D721Med (cell line): ENCODE data around the gene TCF4.

Experiments
- DNase-seq: peaks from one replicate; pipeline ENCODE4 v3.0.0; 2011; ENCODE audit warnings: low spot score; ENCODE audit not compliant: insufficient read length
- FAIRE-seq: peaks from 2 replicates; lab custom pipeline; 2011; peaks lifted over from hg19 to GRCh38; lab: Jason Lieb, UNC
- TF ChIP-seq, protein P1 (sequence below): IDR thresholded peaks from 2 replicates; pipeline ENCODE4 v1.5.1; 2012; ENCODE audit warnings: mild to moderate bottlenecking, control low read depth; ENCODE audit not compliant: insufficient read depth; ENCODE audit errors: missing control alignments

The TCF4 gene

DNA sequence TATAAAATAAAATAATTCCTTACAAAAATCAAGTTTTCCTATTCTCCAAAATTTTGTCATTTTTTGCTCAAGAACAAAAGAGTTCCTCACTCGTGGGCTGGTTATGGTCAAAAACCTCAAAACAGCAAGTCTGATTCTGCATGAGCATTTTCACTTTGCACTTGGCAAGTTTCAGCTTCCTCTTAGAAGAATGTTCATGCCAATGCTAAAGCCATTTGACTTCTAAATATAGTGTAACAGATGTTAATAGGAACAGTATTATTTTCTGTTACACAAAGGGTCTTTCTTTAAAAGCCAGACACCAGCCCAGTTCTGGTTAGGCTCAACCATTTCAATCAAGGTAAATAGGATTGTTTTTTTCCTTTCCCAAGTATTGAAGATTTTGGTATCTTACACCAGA, 367.5 kb downstream of the TCF4 start:
- DNase-seq: no peak
- peak; percentile 98 for FAIRE-seq
- TF ChIP-seq, protein P1, sequence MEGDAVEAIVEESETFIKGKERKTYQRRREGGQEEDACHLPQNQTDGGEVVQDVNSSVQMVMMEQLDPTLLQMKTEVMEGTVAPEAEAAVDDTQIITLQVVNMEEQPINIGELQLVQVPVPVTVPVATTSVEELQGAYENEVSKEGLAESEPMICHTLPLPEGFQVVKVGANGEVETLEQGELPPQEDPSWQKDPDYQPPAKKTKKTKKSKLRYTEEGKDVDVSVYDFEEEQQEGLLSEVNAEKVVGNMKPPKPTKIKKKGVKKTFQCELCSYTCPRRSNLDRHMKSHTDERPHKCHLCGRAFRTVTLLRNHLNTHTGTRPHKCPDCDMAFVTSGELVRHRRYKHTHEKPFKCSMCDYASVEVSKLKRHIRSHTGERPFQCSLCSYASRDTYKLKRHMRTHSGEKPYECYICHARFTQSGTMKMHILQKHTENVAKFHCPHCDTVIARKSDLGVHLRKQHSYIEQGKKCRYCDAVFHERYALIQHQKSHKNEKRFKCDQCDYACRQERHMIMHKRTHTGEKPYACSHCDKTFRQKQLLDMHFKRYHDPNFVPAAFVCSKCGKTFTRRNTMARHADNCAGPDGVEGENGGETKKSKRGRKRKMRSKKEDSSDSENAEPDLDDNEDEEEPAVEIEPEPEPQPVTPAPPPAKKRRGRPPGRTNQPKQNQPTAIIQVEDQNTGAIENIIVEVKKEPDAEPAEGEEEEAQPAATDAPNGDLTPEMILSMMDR: no peak

DNA sequence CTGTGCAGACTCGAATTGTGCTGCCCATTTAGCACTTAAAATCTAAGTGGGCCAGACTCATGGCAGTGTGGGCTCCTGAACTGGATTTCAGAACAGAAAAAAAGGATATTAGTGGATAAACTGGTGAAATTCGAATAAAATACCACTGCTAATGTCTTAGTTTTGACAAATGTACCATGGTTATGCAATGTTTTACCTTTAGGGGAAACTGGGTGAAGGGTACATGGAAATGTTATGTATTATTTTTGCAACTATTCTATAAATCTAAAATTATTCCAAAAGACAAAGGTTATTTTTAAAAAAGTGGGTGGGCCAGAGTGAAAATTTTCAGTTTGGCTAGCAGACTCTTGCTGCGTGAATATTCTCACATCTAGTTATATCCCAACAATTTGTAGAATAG, 368.2 kb downstream of the TCF4 start:
- DNase-seq (no peak), FAIRE-seq (no peak)
- TF ChIP-seq, protein P1: no peak

DNA sequence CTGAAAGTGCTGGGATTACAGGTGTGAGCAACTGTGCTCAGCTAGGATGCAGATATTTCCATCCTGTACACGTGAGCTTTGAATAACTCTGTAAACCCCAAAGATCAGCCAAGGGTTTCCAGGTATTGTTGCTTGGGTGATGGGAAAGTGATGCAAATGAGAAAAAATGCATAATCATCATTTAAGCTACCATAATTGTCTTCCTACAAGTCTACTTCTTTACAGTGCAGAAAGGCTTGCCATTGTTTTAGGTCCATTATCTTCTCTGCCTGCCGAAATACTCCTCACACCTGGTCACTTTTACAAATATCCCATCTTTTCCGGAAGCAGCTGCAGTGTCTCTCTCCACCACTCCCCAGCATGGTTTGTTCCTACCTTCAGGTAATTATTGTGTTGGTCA, 368.9 kb downstream of the TCF4 start:
- DNase-seq: no peak
- no peak for FAIRE-seq

DNA sequence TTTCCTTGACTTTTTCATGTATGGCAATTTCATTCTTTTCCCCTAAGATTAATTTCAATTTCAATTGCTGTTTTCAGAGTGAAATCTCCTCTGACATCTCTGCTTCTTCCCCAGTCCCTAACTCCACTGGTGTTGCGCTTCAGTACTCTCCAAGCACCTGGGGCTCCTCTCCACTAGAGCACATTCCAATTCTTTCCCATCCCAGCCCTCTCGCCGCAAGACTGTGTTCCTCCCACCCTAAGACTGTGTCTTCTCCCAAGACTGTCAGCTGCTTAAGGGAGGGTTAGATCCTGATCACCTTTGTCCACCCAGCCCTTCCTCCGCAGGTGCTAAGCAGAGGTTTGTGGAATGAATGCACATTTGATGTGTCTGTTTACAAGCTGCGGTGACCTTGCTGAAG, 373.0 kb downstream of the TCF4 start:
- peak; percentile 78 for FAIRE-seq
- TF ChIP-seq, protein P1: no peak
- DNase-seq: no peak

More for the DNA sequence above, 368.9 kb downstream of the TCF4 start:
- TF ChIP-seq, protein P1: no peak

DNA sequence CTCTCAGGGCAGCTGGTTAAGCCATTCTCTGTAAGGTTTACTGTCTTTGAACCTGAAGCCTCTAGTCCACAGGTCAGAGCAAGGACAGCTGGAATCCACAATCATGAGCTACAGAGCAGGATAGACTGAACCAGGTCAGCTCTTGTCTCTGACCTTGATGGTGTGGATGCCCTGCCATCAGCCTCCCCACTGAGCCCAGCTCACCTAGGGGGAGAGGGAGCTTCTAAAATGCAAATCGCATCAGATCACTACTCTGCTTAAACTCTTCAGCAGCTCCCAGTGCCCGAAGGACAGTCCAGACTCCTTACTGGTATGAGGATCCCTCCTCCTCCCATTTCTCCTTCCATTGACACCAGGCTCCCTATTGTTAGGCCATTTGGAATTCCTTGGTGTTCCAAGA, 373.5 kb downstream of the TCF4 start:
- FAIRE-seq: no peak
- TF ChIP-seq, protein P1: no peak
- DNase-seq: no peak

DNA sequence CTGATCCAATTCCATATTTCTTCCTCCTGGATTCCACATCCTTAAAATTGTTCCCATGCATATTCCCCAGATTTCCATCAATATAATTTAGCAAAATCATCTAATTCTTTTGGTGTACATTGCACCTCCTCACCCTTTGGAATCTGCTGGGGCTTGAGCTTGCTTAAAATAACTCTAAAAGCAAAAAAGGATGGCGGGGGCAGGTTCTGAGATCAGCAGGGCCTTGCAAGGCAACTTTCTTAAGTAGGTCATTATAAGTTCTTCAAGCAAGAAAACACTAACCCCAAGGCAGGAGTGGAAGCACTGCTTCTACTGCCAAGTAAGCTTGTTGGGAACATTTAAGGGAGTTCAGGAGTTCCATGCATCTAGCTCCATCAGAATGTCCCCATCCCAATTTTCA, 374.4 kb downstream of the TCF4 start:
- FAIRE-seq (no peak), DNase-seq (no peak)
- TF ChIP-seq, protein P1: no peak

DNA sequence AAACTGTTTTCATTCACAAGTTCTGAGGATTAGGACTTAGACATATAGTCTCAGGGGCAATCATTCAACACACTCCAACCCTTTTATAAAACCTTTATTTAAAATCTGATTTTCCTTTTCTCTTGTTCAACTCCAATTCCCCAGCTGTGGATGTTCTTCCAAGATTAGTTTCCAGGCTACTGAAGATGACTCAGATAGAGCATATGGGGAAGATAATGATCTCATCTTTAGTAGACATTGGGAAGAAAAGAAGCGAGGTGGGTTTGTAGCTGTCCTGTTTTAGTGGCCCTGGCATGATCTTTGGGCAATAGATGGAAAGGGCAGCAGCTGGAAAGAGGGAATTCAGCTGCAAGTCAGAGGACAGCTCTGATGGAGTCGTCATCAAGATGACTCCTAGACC, 381.1 kb downstream of the TCF4 start:
- FAIRE-seq: peak; percentile 46
- DNase-seq: no peak
- TF ChIP-seq, protein P1: no peak
